ENCODE measurements around the gene SP5.
"Not testable (repeated sequence)": the region's sequence is repeated elsewhere in the genome, so short reads cannot be mapped to it uniquely, and the experiment has no call there.

The SP5 gene

DNA sequence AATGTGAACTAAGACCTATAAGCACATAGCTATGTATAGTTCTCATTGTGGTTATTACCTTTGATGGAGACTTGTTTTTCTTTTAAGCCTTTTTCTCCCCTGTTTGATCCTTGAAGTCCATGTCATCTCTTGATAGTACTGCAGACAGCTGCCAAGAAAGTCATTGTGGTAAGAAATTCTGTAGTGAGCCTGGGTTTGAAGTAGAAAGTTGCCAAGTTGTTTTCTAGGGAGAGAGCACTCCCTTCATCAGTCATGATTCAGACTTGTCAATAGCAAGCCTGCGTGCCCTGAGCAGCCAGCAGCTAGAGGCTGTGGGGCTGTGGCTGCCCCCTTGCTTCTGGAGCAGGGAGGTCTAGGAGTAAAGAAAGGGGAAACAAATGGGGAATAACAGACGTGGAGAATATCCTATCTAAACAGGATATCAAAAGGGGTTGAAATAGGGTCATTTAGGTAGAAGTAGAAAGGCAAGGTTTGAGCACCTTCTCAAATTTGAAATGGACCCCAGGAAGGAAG lies 8.4 kb downstream of the SP5 start:
- Histone ChIP-seq H3K36me3 (replicated peaks; ENCODE audit: insufficient read depth, low read length) (no peaks in the 10 kb centered on the region), H4K20me1 (ENCODE audit: insufficient read depth, low read length) (no peaks in the 10 kb centered on the region), H3K27ac (ENCODE audit: low read length) (no peak overlapping the region), H3K9ac (ENCODE audit: low read length) (no peak overlapping the region), H3K79me2 (ENCODE audit: low read length) (no peaks in the 10 kb centered on the region), H3K4me1 (ENCODE audit: low read length) (no peaks in the 10 kb centered on the region), H3K4me3 (ENCODE audit: low read length) (no peak overlapping the region), H3K9me2 (replicated peaks; ENCODE audit: insufficient read depth, low read length) (no peaks in the 10 kb centered on the region), H2AFZ (ENCODE audit: low read length) (no peak overlapping the region), H3K4me2 (ENCODE audit: low read depth, low read length) (no peak overlapping the region), H3K9me3 (replicated peaks; ENCODE audit: insufficient read depth, low read length) (no peaks in the 10 kb centered on the region), H3F3A (ENCODE audit: insufficient read depth, low read length) (no peaks in the 10 kb centered on the region), H3K27me3 (replicated peaks; ENCODE audit: insufficient read depth, low read length) (no peaks in the 10 kb centered on the region)
- no peak for DNase-seq
- no peak for TF ChIP-seq EZH2phosphoT487 (IDR thresholded peaks at IDR 0.05; ENCODE audit: low read length)
- TF ChIP-seq, protein P1, sequence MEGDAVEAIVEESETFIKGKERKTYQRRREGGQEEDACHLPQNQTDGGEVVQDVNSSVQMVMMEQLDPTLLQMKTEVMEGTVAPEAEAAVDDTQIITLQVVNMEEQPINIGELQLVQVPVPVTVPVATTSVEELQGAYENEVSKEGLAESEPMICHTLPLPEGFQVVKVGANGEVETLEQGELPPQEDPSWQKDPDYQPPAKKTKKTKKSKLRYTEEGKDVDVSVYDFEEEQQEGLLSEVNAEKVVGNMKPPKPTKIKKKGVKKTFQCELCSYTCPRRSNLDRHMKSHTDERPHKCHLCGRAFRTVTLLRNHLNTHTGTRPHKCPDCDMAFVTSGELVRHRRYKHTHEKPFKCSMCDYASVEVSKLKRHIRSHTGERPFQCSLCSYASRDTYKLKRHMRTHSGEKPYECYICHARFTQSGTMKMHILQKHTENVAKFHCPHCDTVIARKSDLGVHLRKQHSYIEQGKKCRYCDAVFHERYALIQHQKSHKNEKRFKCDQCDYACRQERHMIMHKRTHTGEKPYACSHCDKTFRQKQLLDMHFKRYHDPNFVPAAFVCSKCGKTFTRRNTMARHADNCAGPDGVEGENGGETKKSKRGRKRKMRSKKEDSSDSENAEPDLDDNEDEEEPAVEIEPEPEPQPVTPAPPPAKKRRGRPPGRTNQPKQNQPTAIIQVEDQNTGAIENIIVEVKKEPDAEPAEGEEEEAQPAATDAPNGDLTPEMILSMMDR (IDR thresholded peaks at IDR 0.05; ENCODE audit: low read length) = no peak
- no peak for TF ChIP-seq EZH2 (optimal IDR thresholded peaks at IDR 0.05; ENCODE audit: low read depth, low read length)

GRCh38 chr2:170733798-170734600 lies 18.9 kb downstream of the SP5 start:
- no peak overlapping the region for H3K4me2 ChIP-seq (ENCODE audit: low read depth, low read length)
- no peak overlapping the region for H3K27ac ChIP-seq (ENCODE audit: low read length)
- H3K4me3 ChIP-seq (ENCODE audit: low read length) = no peak overlapping the region
- TF ChIP-seq EZH2 (optimal IDR thresholded peaks at IDR 0.05; ENCODE audit: low read depth, low read length) (no peak), EZH2phosphoT487 (IDR thresholded peaks at IDR 0.05; ENCODE audit: low read length) (no peak)
- TF ChIP-seq, protein P1 (IDR thresholded peaks at IDR 0.05; ENCODE audit: low read length) = no peak
- no peaks in the 10 kb centered on the region for H3K4me1 ChIP-seq (ENCODE audit: low read length)
- H2AFZ ChIP-seq (ENCODE audit: low read length) = no peak overlapping the region
- H3K27me3 ChIP-seq (replicated peaks; ENCODE audit: insufficient read depth, low read length) = no peaks in the 10 kb centered on the region
- no peaks in the 10 kb centered on the region for H3K9me3 ChIP-seq (replicated peaks; ENCODE audit: insufficient read depth, low read length)
- H3K9ac ChIP-seq (ENCODE audit: low read length) = no peak overlapping the region
- H3F3A ChIP-seq (ENCODE audit: insufficient read depth, low read length) = no peaks in the 10 kb centered on the region
- no peaks in the 10 kb centered on the region for H3K9me2 ChIP-seq (replicated peaks; ENCODE audit: insufficient read depth, low read length)
- DNase-seq = no peak
- no peaks in the 10 kb centered on the region for H3K36me3 ChIP-seq (replicated peaks; ENCODE audit: insufficient read depth, low read length)
- H4K20me1 ChIP-seq (ENCODE audit: insufficient read depth, low read length) = no peaks in the 10 kb centered on the region
- no peaks in the 10 kb centered on the region for H3K79me2 ChIP-seq (ENCODE audit: low read length)

DNA sequence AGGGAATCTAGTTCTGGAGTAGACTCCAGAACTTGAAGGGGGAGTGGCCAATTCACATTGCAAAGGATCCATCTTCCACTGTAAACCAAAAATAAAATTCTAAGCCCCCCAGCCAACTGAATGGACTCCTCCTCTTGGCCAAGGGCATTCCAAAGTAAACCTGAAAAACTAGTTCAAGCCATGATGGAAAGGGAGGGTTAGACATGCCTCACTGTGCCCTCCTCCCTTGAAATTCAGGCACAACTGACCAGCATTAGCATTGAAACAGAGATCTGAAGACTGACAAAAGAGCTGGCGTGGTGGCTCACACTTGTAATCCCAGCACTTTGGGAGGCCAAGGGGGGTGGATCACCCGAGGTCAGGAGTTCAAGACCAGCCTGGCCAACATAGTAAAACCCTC lies 19.5 kb downstream of the SP5 start:
- H3K9me2 ChIP-seq (replicated peaks; ENCODE audit: insufficient read depth, low read length); H3K9me3 ChIP-seq (replicated peaks; ENCODE audit: insufficient read depth, low read length); H3K36me3 ChIP-seq (replicated peaks; ENCODE audit: insufficient read depth, low read length); DNase-seq; H3K9ac ChIP-seq (ENCODE audit: low read length); H3K4me1 ChIP-seq (ENCODE audit: low read length); H3K27me3 ChIP-seq (replicated peaks; ENCODE audit: insufficient read depth, low read length); H2AFZ ChIP-seq (ENCODE audit: low read length); H4K20me1 ChIP-seq (ENCODE audit: insufficient read depth, low read length); H3K4me2 ChIP-seq (ENCODE audit: low read depth, low read length); H3K4me3 ChIP-seq (ENCODE audit: low read length); H3F3A ChIP-seq (ENCODE audit: insufficient read depth, low read length); H3K79me2 ChIP-seq (ENCODE audit: low read length); H3K27ac ChIP-seq (ENCODE audit: low read length): not testable (repeated sequence)

DNA sequence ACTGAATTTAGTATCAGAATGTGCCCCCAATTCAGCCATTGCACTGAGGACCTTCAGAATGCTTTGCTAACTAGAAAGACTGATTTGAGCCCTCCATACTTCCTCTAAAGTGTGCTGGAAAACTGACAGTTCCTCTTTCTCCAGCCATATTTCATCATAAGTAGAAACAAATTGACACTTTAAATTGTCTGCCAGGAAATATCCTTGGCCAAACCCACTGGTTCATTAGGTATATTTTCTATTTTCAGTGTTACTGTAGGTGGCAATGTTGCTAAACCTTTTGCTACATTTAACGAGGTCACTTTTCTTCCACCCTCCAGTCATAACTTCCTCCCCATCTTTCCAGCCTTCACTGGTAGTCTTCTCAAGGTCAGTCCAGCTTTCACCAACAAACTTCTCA lies 21.5 kb downstream of the SP5 start:
- H3K9me3 ChIP-seq (replicated peaks; ENCODE audit: insufficient read depth, low read length) = no peaks in the 10 kb centered on the region
- no peaks in the 10 kb centered on the region for H3F3A ChIP-seq (ENCODE audit: insufficient read depth, low read length)
- no peaks in the 10 kb centered on the region for H3K27me3 ChIP-seq (replicated peaks; ENCODE audit: insufficient read depth, low read length)
- no peaks in the 10 kb centered on the region for H3K79me2 ChIP-seq (ENCODE audit: low read length)
- H3K9ac ChIP-seq (ENCODE audit: low read length) = no peak overlapping the region
- H3K4me1 ChIP-seq (ENCODE audit: low read length) = no peaks in the 10 kb centered on the region
- no peak overlapping the region for H3K4me3 ChIP-seq (ENCODE audit: low read length)
- no peak overlapping the region for H3K27ac ChIP-seq (ENCODE audit: low read length)
- H3K4me2 ChIP-seq (ENCODE audit: low read depth, low read length) = no peak overlapping the region
- no peak for TF ChIP-seq EZH2phosphoT487 (IDR thresholded peaks at IDR 0.05; ENCODE audit: low read length)
- TF ChIP-seq, protein P1 (IDR thresholded peaks at IDR 0.05; ENCODE audit: low read length) = no peak
- no peak for TF ChIP-seq EZH2 (optimal IDR thresholded peaks at IDR 0.05; ENCODE audit: low read depth, low read length)
- H3K9me2 ChIP-seq (replicated peaks; ENCODE audit: insufficient read depth, low read length) = no peaks in the 10 kb centered on the region
- H4K20me1 ChIP-seq (ENCODE audit: insufficient read depth, low read length) = no peaks in the 10 kb centered on the region
- no peak for DNase-seq
- H3K36me3 ChIP-seq (replicated peaks; ENCODE audit: insufficient read depth, low read length) = no peaks in the 10 kb centered on the region
- no peak overlapping the region for H2AFZ ChIP-seq (ENCODE audit: low read length)
